Measurements from ENCODE around the gene NIT2. TPM values are rescaled to one million over a fixed set of nuclear protein-coding genes. Genes with fewer than 3 reads are reported as not detected.
"Not testable (repeated sequence)": the region's sequence is repeated elsewhere in the genome, so short reads cannot be mapped to it uniquely, and the experiment has no call there.

The NIT2 gene
- total RNA-seq, 2 donors from 2014 or later, result 29.2 to 39.0 TPM

DNA sequence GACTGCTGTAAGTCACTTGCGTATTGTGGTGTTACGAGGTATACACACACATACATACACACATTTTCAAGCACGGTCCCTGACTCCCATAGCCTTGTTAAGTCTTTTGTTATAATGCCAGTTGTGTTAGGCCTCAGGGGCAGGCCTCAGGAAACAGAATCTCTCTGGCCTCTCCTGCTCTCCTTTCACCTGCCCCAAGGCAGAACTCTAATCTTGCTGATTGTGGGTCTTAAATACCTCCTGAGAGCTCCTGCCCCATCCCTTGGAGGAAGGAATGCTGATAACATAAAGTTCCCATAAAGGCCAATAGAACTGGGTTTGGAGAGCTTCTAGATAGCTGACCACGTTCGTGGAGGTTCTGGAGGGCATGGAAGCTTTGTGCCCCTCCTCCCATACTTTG lies 3.9 kb upstream of the NIT2 start:
- DNase-seq (ENCODE audit: low spot score) (no peak), ATAC-seq (ENCODE audit: insufficient number of reproducible peaks, low FRiP score, low read depth) (no peak)
- H3K27me3 ChIP-seq (replicated peaks; ENCODE audit: insufficient read depth), result no peaks in the 10 kb centered on the region
- TF ChIP-seq CTCF (IDR thresholded peaks at IDR 0.05), result no peak
- no peaks in the 10 kb centered on the region for H3K9me3 ChIP-seq
- H3K27ac ChIP-seq, result no peak overlapping the region
- peaks cover 6 to 7% of the 10 kb centered on the region in 2 donors for H3K4me1 ChIP-seq (ENCODE audit: control insufficient read depth in 1 of 2, low read depth in 2 of 2)
- no peak overlapping the region for H3K4me3 ChIP-seq
- no peaks in the 10 kb centered on the region for H3K36me3 ChIP-seq

GRCh38 chr3:100331660-100332059 lies 2.9 kb upstream of the NIT2 start:
- no peak overlapping the region for H3K27ac ChIP-seq
- H3K36me3 ChIP-seq, result no peaks in the 10 kb centered on the region
- H3K9me3 ChIP-seq, result no peaks in the 10 kb centered on the region
- no peaks in the 10 kb centered on the region for H3K27me3 ChIP-seq (replicated peaks; ENCODE audit: insufficient read depth)
- DNase-seq (ENCODE audit: low spot score), result no peak
- peaks cover 6 to 12% of the 10 kb centered on the region in 2 donors for H3K4me1 ChIP-seq (ENCODE audit: control insufficient read depth in 1 of 2, low read depth in 2 of 2)
- no peak for TF ChIP-seq CTCF (IDR thresholded peaks at IDR 0.05)
- ATAC-seq (ENCODE audit: insufficient number of reproducible peaks, low FRiP score, low read depth), result no peak
- no peak overlapping the region for H3K4me3 ChIP-seq

- Histone ChIP-seq H3K27ac (no peak overlapping the region), H3K4me1 (ENCODE audit: control insufficient read depth in 1 of 2, low read depth in 2 of 2) (peaks cover 6 to 12% of the 10 kb centered on the region in 2 donors), H3K4me3 (no peak overlapping the region), H3K9me3 (no peaks in the 10 kb centered on the region), H3K36me3 (no peaks in the 10 kb centered on the region), H3K27me3 (replicated peaks; ENCODE audit: insufficient read depth) (no peaks in the 10 kb centered on the region)
- ATAC-seq (ENCODE audit: insufficient number of reproducible peaks, low FRiP score, low read depth) (no peak), DNase-seq (ENCODE audit: low spot score) (no peak)
- TF ChIP-seq CTCF (IDR thresholded peaks at IDR 0.05), result no peak
These were observed 1.5 kb upstream of the NIT2 start for GRCh38 chr3:100333051-100333450.

- H3K36me3 ChIP-seq, result peaks cover under 1% of the 10 kb centered on the region
- H3K4me1 ChIP-seq (ENCODE audit: control insufficient read depth in 1 of 2, low read depth in 2 of 2), result peaks cover 6 to 12% of the 10 kb centered on the region in 2 donors
- ATAC-seq (ENCODE audit: insufficient number of reproducible peaks, low FRiP score, low read depth) (no peak), DNase-seq (ENCODE audit: low spot score) (no peak)
- no peaks in the 10 kb centered on the region for H3K27me3 ChIP-seq (replicated peaks; ENCODE audit: insufficient read depth)
- TF ChIP-seq CTCF (IDR thresholded peaks at IDR 0.05), result no peak
- H3K4me3 ChIP-seq, result peak overlapping the region; percentile 70
- peak overlapping the region; percentile 66 to 80 for H3K27ac ChIP-seq
- no peaks in the 10 kb centered on the region for H3K9me3 ChIP-seq
These were observed 528 bp upstream of the NIT2 start for GRCh38 chr3:100333970-100334487.

DNA sequence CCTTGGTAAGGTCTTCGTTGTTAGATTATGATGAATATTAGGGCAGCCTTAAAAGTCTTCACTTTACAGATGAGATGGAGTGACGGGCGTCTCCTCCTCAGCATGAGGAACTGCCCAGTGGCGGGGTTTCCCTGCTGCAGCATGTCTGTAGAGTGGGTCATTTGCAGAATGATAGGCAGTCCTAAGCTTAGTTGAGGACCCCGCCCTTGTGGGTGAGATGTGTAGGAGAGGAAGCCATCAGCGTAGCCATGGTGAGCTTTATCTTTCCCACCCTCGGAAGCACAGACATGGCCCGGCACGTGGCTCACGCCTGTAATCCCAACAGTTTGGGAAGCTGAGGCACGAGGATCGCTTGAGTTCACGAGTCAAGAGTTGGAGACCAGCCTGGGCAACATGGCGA lies 877 bp downstream of the NIT2 start:
- H3K27ac ChIP-seq, result peak overlapping the region; percentile 66 to 80
- ATAC-seq (ENCODE audit: insufficient number of reproducible peaks, low FRiP score, low read depth) (no peak), DNase-seq (ENCODE audit: low spot score) (no peak)
- H3K4me1 ChIP-seq (ENCODE audit: control insufficient read depth in 1 of 2, low read depth in 2 of 2), result peaks cover 6 to 12% of the 10 kb centered on the region in 2 donors
- no peaks in the 10 kb centered on the region for H3K9me3 ChIP-seq
- no peaks in the 10 kb centered on the region for H3K27me3 ChIP-seq (replicated peaks; ENCODE audit: insufficient read depth)
- H3K4me3 ChIP-seq, result peak overlapping the region; percentile 70
- no peak for TF ChIP-seq CTCF (IDR thresholded peaks at IDR 0.05)
- H3K36me3 ChIP-seq, result peaks cover 4% of the 10 kb centered on the region

DNA sequence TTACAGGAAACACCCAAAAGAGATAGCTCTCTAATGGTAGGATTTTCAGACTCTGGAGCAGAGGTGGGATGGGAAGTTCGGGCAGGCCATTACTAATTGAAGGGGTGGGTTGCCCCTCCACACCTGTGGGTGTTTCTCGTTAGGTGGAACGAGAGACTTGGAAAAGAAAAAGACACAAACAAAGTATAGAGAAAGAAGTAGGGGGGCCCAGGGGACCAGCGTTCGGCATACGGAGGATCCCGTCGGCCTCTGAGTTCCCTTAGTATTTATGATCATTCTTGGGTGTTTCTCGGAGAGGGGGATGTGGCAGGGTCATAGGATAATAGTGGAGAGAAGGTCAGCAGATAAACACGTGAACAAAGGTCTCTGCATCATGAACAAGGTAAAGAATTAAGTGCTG lies 1.7 kb downstream of the NIT2 start:
- not testable (repeated sequence) for ATAC-seq (ENCODE audit: insufficient number of reproducible peaks, low FRiP score, low read depth)
- peak overlapping the region in 1 of 2 donors; percentile 80 for H3K27ac ChIP-seq

More for the DNA sequence above, 1.7 kb downstream of the NIT2 start:
- DNase-seq (ENCODE audit: low spot score); H3K4me3 ChIP-seq; H3K36me3 ChIP-seq; H3K9me3 ChIP-seq; H3K27me3 ChIP-seq (replicated peaks; ENCODE audit: insufficient read depth): not testable (repeated sequence)
- peaks cover 6 to 12% of the 10 kb centered on the region in 2 donors for H3K4me1 ChIP-seq (ENCODE audit: control insufficient read depth in 1 of 2, low read depth in 2 of 2)

Measured in thoracic aorta (tissue), 2 donors.